GM19438 (cell line): ENCODE data around the gene FOXD2.
"Not testable (repeated sequence)": the region's sequence is repeated elsewhere in the genome, so short reads cannot be mapped to it uniquely, and the experiment has no call there.

ENCODE experiments used
- ATAC-seq: cut with Tn5 transposase; IDR thresholded peaks from one replicate; pipeline ENCODE4 v1.9.1; 2021; ENCODE audit warnings: low read depth; ENCODE audit not compliant: unreplicated experiment

The FOXD2 gene

DNA sequence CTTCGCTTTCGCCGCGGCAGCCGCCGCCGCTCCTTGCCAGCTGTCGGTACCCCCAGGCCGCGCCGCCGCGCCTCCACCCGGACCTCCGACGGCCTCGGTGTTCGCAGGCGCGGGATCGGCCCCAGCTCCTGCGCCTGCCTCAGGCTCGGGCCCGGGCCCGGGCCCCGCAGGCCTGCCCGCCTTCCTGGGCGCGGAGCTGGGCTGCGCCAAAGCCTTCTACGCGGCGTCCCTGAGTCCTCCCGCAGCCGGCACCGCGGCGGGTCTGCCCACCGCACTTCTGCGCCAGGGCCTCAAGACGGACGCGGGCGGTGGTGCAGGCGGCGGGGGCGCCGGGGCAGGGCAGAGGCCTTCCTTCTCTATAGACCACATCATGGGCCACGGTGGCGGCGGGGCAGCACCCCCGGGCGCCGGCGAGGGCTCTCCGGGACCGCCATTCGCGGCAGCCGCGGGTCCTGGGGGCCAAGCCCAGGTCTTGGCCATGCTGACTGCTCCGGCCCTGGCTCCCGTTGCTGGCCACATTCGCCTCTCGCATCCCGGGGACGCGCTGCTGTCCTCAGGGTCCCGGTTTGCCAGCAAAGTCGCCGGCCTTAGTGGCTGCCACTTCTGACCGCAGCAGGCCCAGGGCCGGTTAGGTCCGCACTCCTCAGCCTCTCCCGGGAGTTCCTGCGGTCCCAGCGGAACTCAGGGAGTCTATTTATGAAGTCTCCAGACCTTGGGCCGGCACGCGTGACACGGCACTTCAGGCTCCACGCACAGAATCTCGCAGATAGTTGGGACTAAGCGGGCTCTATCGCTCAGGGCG lies 1.4 kb downstream of the FOXD2 start:
- no peak for ATAC-seq

DNA sequence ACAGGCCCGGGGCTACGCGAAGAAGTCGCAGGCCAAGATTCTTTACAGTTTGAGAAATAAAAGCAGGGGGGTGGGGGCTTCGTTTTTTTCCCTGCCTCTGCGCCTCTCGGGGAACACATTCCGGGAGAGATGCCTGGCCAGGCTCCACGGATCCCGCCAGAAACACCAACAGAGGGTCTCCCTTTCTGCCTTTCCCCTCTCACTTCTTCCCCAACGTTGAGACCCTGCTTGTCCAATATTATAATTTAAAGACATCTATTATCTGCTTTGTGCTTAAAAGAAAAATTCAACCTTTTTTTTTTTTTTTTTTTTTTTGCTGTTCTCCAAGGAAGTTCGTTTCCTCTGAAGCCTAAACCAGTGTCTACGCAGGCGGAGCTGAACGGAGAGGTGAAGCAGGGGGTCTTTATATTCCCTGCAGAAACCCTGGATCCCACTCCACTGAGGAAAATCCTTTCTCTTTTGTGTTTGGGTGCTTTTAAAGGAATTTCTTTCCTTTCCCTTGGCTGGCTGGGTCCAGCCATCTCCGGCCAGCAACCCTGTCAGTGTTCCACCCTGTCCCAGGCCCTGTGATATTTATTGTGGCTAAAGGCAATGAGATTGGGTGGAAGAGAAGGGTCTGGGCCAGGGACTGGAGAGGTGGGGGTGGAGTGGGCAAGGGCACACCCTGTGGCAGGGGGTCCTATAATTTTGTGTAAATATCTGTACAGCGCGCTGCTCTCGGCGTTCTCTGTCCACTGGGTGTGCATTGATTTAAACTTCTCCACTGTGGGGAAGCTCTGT lies 2.2 kb downstream of the FOXD2 start:
- no peak for ATAC-seq

DNA sequence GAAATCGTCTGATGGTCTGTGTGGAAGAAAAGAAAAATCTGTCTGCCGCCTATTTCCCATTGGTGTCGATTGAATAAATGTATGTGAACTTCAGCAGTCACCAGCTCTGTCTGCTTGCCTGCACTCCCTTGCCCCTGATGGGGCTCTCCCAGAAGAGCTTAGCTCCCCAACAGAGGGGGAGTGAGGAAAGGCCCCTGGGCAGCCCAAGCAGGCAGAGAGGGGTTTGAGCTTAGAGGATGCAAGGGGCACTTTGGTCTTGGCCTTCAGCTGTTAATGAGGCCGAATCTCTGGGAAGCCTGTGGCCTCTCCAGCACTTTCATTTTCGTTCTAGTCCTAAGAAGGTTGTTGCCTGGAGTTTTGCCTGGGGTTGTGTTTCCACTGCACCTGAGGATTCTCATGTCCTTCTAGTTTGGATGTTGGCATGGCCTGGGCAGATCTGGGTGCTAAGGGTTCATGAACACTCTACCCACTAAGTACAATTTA lies 2.8 kb downstream of the FOXD2 start:
- ATAC-seq: no peak

DNA sequence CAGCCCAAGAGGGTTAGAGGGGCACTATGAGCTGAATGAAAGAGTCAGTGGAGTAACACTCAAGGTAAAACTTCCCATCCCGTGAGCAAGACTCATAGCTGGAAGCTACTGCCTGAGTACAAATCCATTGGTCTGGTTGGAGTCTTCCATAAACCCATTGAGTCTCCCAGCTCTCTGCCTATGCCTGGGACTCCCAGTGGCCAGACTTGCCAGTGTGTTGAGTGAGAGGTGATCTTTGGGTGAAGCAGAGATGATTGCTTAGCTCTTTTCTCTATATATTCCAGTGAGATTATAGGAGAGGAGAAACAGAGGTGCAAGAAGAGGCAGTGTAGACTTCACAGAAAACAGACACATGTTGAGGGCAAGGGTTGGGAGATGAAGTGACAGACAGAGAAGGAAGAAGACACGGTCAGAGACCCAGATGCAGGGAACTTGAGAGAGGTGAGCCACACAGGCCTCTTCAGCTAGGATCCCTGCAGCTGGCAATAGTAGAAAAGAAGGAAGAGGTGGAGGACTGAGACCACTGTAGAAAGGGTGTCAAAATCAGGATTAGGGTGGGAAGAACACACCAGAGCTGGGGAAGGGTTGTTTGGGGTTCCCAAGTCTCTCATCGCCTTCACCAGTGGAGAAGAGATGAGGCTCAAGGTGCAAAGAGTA lies 3.7 kb downstream of the FOXD2 start:
- ATAC-seq: no peak

DNA sequence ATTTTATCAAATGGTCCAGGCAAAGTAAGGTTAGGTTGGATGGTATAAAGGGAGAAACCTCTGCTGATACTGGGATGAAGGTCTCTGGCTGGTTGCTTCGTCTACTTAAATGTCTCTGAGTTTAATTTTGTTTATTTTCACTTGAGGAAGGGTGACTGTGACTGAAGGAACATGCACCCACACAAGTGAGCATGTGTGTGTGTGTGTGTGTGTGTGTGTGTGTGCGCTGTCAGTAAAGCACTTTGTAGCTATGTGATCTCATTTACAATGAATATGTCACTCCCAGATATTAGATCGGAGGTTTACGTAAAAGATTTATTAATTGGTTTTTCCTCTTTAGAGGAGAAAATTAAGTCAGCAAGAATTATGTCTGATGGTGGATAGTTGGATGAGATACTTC lies 4.4 kb downstream of the FOXD2 start:
- no peak for ATAC-seq

DNA sequence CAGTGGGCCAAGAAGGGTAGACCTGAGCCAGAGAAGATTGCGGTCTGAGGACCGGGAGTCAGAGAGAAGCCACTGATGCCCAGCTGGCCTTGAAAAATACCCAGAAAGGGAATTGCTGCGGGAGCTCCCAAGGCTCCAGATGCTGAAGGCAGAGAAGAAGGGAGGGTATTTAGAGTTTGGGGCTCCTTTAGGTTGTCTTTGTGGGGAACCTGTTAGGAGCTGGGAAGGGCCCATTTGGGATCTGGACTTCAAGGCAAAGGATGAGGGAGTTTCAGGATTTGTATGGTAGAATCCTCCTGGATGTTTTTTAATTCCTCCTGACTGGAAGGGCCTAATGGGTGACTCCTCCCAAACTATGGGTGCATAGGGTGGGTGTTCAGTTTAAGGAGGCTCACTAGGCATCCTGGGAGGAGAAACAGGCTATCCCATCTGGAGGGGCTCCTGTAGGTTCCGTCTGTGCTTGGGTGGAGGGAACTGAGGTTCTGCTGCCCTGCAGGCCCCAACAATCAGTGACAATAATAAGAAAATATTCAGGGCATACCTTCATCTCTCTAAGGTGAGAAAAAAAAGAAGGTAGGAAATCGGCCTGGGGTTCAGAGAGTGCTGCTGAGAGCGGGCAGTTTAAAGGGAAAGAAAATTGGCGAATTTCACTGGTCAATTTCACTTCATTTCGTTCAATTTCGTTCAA lies 5.1 kb downstream of the FOXD2 start:
- ATAC-seq: no peak

DNA sequence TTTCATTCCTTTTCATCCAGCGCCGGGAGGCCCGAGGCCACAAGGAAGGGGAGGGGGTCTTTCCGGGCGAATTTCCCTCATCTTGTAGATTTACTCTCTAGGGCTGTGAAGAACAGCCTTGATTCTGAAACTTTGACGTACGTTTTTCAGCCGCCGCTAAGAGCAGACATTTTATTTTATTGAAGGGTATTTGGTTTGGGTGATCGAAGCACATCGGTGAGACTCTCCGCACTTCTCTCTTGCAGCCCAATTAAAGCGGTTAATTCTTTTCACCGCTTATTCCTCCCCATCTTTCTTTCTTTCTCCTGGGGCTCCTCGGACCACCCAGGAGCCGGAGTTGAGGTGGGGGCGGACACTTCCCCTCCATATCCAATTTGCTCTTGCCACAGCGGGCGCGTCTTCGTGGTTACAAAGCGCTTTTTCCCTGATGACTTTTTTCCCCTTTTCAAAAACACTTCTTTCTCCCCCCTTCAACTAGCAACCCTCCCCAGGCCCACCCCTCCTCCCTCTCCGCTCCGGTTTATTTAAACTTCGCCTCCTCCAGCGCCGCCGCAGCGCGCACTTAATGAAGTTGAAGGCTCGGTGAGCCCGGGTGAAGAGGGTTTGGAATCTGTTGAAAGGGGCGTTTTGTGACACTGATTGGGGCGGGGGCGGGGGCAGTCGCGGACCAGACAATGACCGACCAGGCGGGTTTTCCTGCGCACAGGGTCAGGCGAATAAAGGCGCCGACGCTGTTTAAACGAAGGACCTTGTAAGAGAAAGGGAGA lies 5.9 kb downstream of the FOXD2 start:
- no peak for ATAC-seq

DNA sequence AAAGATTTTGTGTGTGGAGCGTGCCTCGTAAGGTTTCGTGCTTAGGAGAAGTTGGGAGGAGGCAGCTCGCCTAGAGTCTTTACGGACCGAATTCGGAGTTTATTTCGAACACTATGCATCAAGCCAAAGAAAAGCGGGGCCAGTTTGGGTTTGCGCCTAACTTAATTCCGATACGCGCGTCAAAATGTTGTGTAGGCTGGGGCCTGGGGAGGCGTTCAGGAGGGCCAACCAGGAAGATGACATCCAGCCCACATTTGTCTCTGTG lies 6.4 kb downstream of the FOXD2 start:
- ATAC-seq: no peak

DNA sequence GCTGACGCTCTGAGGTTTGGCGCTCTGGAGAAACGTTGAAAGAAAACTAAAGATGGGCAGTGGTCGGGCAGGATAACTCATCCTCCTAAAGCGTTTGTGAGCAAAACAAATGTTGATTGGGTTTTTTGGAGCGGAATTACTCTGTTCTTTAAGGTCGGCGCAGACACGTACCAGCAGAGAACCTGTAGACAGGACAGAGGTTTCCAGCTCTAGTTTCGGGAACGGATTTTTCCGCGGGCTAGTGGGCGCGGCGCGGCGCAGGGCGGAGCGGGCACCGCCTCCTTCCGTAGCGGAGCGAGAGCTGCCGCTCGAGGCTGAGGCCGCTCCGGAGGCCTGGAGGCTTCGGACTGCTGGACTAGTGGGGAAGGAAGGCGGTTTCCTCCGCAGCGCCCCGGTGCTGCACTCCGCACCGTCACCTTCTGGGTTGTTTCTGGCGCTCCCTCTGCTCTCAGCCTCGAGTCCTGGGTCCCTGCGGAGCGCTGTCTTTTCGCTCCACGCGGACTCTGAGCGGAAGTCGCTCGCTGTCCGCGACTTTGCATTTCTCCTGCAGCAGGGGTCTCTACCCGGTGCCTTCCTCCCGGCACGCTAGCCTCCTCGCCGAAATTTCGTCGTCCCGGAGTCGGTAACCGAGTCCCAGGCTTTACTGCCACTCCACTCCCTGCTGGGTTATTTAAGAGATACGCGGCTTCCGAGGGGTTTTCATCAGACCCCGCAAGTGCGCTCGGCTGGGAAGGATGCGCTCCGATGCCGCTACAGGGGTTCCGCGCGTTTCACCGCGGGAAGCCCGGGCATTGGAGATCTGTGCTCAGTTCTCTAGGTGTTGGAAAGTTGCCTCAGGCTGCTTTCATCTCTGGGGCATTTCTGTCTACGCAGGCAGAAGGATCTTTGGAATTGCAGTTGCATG lies 7.0 kb downstream of the FOXD2 start:
- ATAC-seq: no peak

DNA sequence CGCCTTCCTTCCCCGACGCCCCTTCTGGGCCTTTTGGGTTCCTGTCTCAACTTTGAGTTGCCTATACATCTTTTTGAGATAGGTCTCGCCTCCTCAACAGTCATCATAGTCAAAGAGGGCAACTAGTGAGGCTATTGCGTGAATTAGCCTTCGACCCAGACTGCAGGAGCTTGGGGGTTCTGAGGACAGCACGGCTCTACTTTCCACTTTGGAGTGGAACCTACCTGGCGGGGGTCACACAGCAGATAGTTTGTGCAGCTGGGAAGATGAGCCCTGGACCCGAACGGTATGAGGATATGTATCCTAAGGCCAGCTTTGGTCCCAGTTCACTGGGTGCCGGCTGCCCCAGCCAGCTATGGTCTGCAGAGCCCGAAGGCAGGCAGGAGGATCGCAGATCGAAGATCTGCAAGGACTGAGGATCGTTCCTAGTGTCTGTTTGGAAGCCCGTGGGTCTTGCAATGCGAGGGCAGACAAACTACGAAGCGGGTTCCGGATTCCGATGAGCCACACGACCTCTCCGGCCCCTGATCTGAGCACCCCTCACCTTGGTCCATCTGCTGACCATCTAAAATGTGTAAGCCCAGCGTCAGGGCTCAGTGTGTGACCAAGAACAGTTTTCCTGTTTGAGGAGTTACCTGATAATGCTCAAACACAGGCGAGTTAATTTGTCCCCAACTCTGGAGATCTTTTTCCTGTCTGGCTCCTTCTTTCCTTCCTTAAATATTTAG lies 8.1 kb downstream of the FOXD2 start:
- no peak for ATAC-seq

DNA sequence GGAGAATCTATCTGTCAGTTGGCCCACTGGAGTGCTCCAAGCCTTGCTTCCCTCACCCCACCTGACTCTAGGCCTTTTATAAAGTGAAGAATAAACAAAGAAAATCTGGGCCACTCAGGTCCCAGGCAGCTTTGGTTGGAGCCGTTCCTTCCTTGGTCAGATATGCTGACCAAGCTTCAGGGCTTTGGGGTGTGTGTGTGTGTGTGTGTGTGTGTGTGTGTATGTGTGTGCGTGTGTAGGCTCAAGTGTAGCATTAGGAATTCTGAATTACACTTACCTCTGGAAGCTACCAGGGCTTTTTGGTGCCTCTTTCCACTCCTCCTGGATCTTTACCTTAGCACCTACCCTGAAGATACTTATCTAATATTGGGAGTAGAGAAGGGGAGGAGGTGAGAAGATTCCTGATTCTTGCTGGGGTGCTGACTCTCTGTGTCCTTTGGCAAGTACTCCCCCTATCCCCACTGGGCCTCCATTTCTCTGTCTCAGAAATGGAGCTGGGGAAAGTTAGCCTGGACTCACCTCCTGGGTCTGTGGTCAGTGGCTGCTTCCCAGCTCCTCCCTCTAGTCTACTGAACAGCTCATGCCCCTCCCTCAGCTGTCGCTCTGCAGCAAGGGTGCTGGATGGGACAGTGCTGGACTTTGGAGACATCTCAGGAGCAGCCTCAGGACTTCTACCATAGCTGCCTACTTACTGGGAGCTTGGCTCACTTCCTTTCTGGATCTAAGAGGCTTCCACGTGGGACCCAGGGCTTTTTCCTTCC lies 10.8 kb downstream of the FOXD2 start:
- no peak for ATAC-seq

DNA sequence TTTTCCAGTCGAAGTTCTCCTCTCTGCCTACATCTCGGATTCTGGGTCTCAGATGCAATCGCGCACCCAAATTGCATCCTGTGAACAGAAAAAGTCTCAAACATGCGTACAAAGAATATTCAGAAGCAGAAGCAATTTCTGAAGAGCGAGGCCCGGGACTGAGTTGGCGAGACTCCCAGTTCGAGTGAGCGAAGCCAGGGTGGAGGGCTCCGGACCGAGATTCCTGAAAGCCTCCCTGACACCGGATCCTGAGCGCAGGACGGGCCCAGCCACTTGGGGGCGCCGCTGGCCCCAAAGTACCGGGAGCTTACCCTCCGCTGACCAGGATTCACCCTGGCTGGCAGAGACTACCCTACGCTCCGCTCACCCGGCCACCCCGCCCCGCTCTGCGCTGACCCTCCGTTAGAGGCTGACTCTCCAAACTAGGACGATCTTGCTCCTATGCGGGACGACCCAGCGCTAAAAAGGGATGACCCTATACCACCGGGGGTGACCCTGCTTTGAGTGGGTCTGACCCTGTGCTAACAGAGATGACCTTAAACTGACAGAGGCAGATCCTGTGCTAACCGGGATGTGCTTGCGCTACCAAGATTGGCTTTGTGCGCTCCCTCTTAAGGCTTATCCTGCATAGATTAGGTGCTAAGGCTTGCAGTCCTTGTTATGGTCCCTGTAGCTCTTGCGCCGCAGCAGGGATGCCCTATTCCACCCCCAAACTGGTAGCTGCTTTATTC lies 12.1 kb downstream of the FOXD2 start:
- no peak for ATAC-seq

DNA sequence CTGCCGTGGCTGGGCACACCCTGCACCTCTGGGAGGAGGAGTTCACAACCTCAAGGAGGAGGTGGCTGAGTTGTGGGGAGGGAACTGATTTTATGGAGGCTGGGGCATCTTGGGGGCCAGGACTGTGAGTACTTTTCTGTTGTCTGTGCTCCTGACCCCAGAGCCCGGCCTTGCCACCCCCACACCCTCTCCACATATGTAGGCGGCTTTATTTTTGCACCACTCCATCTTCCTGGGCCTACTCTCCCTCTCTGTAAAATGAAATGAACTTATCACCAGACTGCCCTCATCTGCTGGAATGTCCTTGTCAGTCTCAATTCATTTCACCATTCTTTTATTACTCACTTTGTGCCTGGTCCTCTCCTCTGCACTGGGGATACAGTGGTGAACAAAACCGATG lies 12.8 kb downstream of the FOXD2 start:
- ATAC-seq: no peak

DNA sequence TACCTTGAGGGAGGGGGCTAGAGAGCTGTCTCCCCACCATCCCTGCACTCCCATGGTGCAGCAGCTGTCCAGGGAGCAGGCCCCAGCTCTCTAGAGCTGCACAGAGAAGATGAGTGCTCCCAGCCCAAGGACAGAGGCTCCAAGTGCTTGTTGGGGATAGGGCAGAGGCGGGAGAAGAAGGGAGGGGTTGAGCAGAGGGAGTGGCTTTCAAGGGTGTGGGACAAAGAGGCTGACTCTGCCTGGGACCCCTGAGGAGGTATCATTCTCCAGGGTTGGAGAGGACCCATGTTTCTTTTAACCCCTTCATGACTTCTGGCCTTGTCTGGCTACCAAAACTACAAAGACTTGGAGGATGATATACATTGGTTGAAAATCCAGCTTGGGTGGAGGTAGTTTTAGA lies 14.6 kb downstream of the FOXD2 start:
- no peak for ATAC-seq

DNA sequence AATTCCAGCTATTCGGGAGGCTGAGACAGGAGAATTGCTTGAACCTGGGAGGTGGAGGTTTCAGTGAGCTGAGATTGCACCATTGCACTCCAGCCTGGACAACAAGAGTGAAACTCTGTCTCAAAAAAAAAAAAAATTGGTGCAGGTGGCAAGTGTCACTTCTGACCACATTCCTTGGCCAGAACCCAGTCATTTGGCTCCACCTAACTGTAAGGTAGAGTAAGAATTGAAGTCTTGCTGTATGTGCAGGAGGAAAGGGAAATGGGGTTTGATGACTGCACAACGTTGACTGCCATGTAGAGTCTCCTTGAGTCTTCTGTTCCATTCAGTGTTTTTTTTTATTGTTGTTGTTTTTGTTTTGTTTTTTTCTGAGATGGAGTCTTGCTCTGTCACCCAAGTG lies 16.1 kb downstream of the FOXD2 start:
- not testable (repeated sequence) for ATAC-seq

DNA sequence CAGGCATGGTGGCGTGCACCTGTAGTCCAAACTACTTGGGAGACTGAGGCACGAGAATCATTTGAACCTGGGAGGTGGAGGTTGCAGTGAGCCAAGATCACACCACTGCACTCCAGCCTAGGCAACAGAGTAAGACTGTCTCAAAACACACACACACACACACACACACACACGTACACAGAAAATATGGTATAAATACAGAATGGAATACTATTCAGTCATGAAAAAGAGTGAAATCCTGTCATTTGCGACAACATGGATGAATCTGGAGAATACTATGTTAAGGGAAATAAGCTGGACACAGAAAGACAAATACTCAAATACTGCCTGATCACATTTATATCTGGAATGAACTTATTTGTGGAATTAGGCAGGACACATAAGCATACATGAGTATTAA lies 18.4 kb downstream of the FOXD2 start:
- ATAC-seq: no peak

DNA sequence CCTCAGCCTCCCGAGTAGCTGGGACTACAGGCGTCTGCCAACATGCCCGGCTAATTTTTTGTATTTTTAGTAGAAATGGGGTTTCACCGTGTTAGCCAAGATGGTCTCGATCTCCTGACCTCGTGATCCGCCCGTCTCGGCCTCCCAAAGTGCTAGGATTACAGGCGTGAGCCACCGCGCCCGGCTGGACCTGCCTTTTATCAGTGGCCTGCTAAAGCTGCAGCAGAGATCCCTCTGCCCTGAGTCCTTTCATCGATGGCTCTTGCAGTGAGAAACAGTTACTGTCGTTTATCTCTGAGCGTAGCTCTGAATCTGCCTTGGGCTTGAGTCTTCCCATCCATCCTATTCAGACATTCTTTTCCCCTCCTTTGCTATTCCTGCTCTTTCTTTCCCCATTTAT lies 19.7 kb downstream of the FOXD2 start:
- not testable (repeated sequence) for ATAC-seq
